Ishikawa (cell line): ENCODE results near the gene HECTD2.

Experiments used
- CREB1 ChIP-seq: IDR thresholded peaks from 2 replicates; pipeline ENCODE4 v1.6.1; 2012; ENCODE audit warnings: low read depth
- EP300 ChIP-seq: IDR thresholded peaks from 2 replicates; pipeline ENCODE4 v1.6.1; 2012; ENCODE audit warnings: borderline replicate concordance
- FOXM1 ChIP-seq: IDR thresholded peaks from 2 replicates; pipeline ENCODE4 v1.6.1; 2012; ENCODE audit warnings: low read depth, borderline replicate concordance
- TEAD4 ChIP-seq: IDR thresholded peaks from 2 replicates; pipeline ENCODE4 v1.6.1; 2012
- YY1 ChIP-seq: IDR thresholded peaks from 2 replicates; pipeline ENCODE4 v1.6.1; 2012; ENCODE audit warnings: low read depth
- TF ChIP-seq, protein P1 (sequence below): IDR thresholded peaks from 2 replicates; pipeline ENCODE4 v1.6.1; 2012
- TF ChIP-seq, protein P2 (sequence below): IDR thresholded peaks from 2 replicates; pipeline ENCODE4 v1.6.1; 2012; ENCODE audit warnings: low read depth, mild to moderate bottlenecking

DNA sequence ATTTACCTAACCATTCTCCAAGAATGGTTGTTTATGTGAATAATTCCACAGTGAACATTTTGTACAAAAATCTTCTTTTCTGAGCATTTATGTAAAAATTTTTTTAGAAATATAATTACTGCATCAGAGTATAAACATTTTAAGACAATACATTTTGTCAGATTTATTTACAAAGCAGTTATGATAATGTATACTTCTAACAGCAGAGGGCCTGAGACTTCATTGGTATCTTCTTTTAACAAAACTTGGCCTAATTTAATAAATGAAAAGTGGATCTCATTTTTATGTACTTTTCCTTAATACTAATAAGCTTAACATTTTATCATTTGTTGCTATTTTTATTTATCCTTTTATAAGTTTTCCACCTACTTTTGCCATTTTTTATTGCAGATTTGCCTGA is 69.4 kb downstream of the HECTD2 start:
- no peak for TF ChIP-seq EP300
- TF ChIP-seq YY1 = no peak
- TF ChIP-seq CREB1 = no peak
- TF ChIP-seq, protein P1, sequence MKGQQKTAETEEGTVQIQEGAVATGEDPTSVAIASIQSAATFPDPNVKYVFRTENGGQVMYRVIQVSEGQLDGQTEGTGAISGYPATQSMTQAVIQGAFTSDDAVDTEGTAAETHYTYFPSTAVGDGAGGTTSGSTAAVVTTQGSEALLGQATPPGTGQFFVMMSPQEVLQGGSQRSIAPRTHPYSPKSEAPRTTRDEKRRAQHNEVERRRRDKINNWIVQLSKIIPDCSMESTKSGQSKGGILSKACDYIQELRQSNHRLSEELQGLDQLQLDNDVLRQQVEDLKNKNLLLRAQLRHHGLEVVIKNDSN = no peak
- TF ChIP-seq, protein P2, sequence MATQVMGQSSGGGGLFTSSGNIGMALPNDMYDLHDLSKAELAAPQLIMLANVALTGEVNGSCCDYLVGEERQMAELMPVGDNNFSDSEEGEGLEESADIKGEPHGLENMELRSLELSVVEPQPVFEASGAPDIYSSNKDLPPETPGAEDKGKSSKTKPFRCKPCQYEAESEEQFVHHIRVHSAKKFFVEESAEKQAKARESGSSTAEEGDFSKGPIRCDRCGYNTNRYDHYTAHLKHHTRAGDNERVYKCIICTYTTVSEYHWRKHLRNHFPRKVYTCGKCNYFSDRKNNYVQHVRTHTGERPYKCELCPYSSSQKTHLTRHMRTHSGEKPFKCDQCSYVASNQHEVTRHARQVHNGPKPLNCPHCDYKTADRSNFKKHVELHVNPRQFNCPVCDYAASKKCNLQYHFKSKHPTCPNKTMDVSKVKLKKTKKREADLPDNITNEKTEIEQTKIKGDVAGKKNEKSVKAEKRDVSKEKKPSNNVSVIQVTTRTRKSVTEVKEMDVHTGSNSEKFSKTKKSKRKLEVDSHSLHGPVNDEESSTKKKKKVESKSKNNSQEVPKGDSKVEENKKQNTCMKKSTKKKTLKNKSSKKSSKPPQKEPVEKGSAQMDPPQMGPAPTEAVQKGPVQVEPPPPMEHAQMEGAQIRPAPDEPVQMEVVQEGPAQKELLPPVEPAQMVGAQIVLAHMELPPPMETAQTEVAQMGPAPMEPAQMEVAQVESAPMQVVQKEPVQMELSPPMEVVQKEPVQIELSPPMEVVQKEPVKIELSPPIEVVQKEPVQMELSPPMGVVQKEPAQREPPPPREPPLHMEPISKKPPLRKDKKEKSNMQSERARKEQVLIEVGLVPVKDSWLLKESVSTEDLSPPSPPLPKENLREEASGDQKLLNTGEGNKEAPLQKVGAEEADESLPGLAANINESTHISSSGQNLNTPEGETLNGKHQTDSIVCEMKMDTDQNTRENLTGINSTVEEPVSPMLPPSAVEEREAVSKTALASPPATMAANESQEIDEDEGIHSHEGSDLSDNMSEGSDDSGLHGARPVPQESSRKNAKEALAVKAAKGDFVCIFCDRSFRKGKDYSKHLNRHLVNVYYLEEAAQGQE = no peak
- no peak for TF ChIP-seq FOXM1
- no peak for TF ChIP-seq TEAD4
